ENCODE data around the gene KRTAP12-1. TPM values are rescaled to one million over a fixed set of nuclear protein-coding genes. Genes with fewer than 3 reads are reported as not detected.

The KRTAP12-1 gene
- total and polyA plus RNA-seq, 5 donors from 2014 or later: not detected

GRCh38 chr21:44718093-44718492 lies 36.1 kb upstream of the KRTAP12-1 start:
- peaks cover 3% of the 10 kb centered on the region for H3K4me1 ChIP-seq (ENCODE audit: control insufficient read depth, insufficient read depth, low read length, poor library complexity, severe bottlenecking)
- H3K4me1 Mint-ChIP-seq: peaks cover 0 to 13% (median 10%) of the 10 kb centered on the region in 4 donors
- H3K9me3 ChIP-seq (ENCODE audit: control insufficient read depth in 2 of 2, low read length in 2 of 2): no peaks in the 10 kb centered on the region
- H3K27ac ChIP-seq (ENCODE audit: insufficient read depth, low read length, poor library complexity, severe bottlenecking): no peak overlapping the region
- H3K27ac Mint-ChIP-seq: no peak overlapping the region
- ATAC-seq (ENCODE audit: low read depth in 2 of 2) (no peak), DNase-seq (no peak)
- H3K4me3 Mint-ChIP-seq: no peak overlapping the region
- peaks cover 30% of the 10 kb centered on the region for H3K27me3 ChIP-seq (ENCODE audit: control insufficient read depth, insufficient read depth, low read length)
- H3K36me3 ChIP-seq (ENCODE audit: control insufficient read depth, insufficient read depth, low read length): no peaks in the 10 kb centered on the region
- H3K4me3 ChIP-seq (ENCODE audit: low read depth, low read length): no peak overlapping the region
- H3K27me3 Mint-ChIP-seq: peaks cover 88% of the 10 kb centered on the region
- H3K36me3 Mint-ChIP-seq: no peaks in the 10 kb centered on the region
- H3K9me3 Mint-ChIP-seq: peaks cover 0 to 6% (median 1%) of the 10 kb centered on the region in 7 donors

GRCh38 chr21:44716984-44717383 lies 35.0 kb upstream of the KRTAP12-1 start:
- no peak overlapping the region for H3K4me3 Mint-ChIP-seq
- H3K27me3 ChIP-seq (ENCODE audit: control insufficient read depth, insufficient read depth, low read length): peaks cover 30% of the 10 kb centered on the region
- ATAC-seq (ENCODE audit: low read depth in 2 of 2) (no peak), DNase-seq (no peak)
- H3K4me1 Mint-ChIP-seq: peaks cover 0 to 11% (median 3%) of the 10 kb centered on the region in 4 donors
- H3K4me3 ChIP-seq (ENCODE audit: low read depth, low read length): no peak overlapping the region
- H3K36me3 ChIP-seq (ENCODE audit: control insufficient read depth, insufficient read depth, low read length): no peaks in the 10 kb centered on the region
- no peaks in the 10 kb centered on the region for H3K36me3 Mint-ChIP-seq
- no peak overlapping the region for H3K27ac Mint-ChIP-seq
- H3K4me1 ChIP-seq (ENCODE audit: control insufficient read depth, insufficient read depth, low read length, poor library complexity, severe bottlenecking): no peaks in the 10 kb centered on the region
- peaks cover 87% of the 10 kb centered on the region for H3K27me3 Mint-ChIP-seq
- no peak overlapping the region for H3K27ac ChIP-seq (ENCODE audit: insufficient read depth, low read length, poor library complexity, severe bottlenecking)
- H3K9me3 ChIP-seq (ENCODE audit: control insufficient read depth in 2 of 2, low read length in 2 of 2): no peaks in the 10 kb centered on the region
- peaks cover 0 to 8% (median 0%) of the 10 kb centered on the region in 7 donors for H3K9me3 Mint-ChIP-seq

GRCh38 chr21:44714905-44715304 lies 32.9 kb upstream of the KRTAP12-1 start:
- H3K4me3 ChIP-seq (ENCODE audit: low read depth, low read length): no peak overlapping the region
- H3K27ac ChIP-seq (ENCODE audit: insufficient read depth, low read length, poor library complexity, severe bottlenecking): no peak overlapping the region
- H3K27me3 Mint-ChIP-seq: peaks cover 84% of the 10 kb centered on the region
- H3K9me3 Mint-ChIP-seq: peaks cover 0 to 8% (median 2%) of the 10 kb centered on the region in 7 donors
- H3K36me3 ChIP-seq (ENCODE audit: control insufficient read depth, insufficient read depth, low read length): no peaks in the 10 kb centered on the region
- no peaks in the 10 kb centered on the region for H3K4me1 ChIP-seq (ENCODE audit: control insufficient read depth, insufficient read depth, low read length, poor library complexity, severe bottlenecking)
- DNase-seq: no peak
- H3K4me1 Mint-ChIP-seq: peaks cover 0 to 11% (median 8%) of the 10 kb centered on the region in 4 donors
- no peak overlapping the region for H3K27ac Mint-ChIP-seq
- no peak for ATAC-seq (ENCODE audit: low read depth in 2 of 2)
- no peaks in the 10 kb centered on the region for H3K9me3 ChIP-seq (ENCODE audit: control insufficient read depth in 2 of 2, low read length in 2 of 2)
- no peak overlapping the region for H3K4me3 Mint-ChIP-seq
- peaks cover 23% of the 10 kb centered on the region for H3K27me3 ChIP-seq (ENCODE audit: control insufficient read depth, insufficient read depth, low read length)
- H3K36me3 Mint-ChIP-seq: no peaks in the 10 kb centered on the region

GRCh38 chr21:44713846-44714245 lies 31.9 kb upstream of the KRTAP12-1 start:
- peaks cover 21% of the 10 kb centered on the region for H3K27me3 ChIP-seq (ENCODE audit: control insufficient read depth, insufficient read depth, low read length)
- H3K36me3 Mint-ChIP-seq: no peaks in the 10 kb centered on the region
- H3K27ac Mint-ChIP-seq: no peak overlapping the region

GRCh38 chr21:44713130-44713529 lies 31.2 kb upstream of the KRTAP12-1 start:
- H3K27ac Mint-ChIP-seq: no peak overlapping the region
- H3K27ac ChIP-seq (ENCODE audit: insufficient read depth, low read length, poor library complexity, severe bottlenecking): no peak overlapping the region
- H3K4me1 ChIP-seq (ENCODE audit: control insufficient read depth, insufficient read depth, low read length, poor library complexity, severe bottlenecking): no peaks in the 10 kb centered on the region
- no peak for ATAC-seq (ENCODE audit: low read depth in 2 of 2)
- H3K36me3 Mint-ChIP-seq: no peaks in the 10 kb centered on the region
- no peaks in the 10 kb centered on the region for H3K9me3 ChIP-seq (ENCODE audit: control insufficient read depth in 2 of 2, low read length in 2 of 2)
- H3K4me1 Mint-ChIP-seq: peaks cover 0 to 19% (median 11%) of the 10 kb centered on the region in 4 donors
- DNase-seq: no peak
- no peak overlapping the region for H3K4me3 Mint-ChIP-seq
- H3K27me3 ChIP-seq (ENCODE audit: control insufficient read depth, insufficient read depth, low read length): peaks cover 15% of the 10 kb centered on the region
- no peaks in the 10 kb centered on the region for H3K36me3 ChIP-seq (ENCODE audit: control insufficient read depth, insufficient read depth, low read length)
- no peak overlapping the region for H3K4me3 ChIP-seq (ENCODE audit: low read depth, low read length)
- H3K27me3 Mint-ChIP-seq: peaks cover 88% of the 10 kb centered on the region
- peaks cover 0 to 8% (median 3%) of the 10 kb centered on the region in 7 donors for H3K9me3 Mint-ChIP-seq

More at GRCh38 chr21:44713846-44714245, 31.9 kb upstream of the KRTAP12-1 start:
- DNase-seq (no peak), ATAC-seq (ENCODE audit: low read depth in 2 of 2) (no peak)
- Histone ChIP-seq H3K9me3 (ENCODE audit: control insufficient read depth in 2 of 2, low read length in 2 of 2) (no peaks in the 10 kb centered on the region), H3K4me1 (ENCODE audit: control insufficient read depth, insufficient read depth, low read length, poor library complexity, severe bottlenecking) (no peaks in the 10 kb centered on the region), H3K27ac (ENCODE audit: insufficient read depth, low read length, poor library complexity, severe bottlenecking) (no peak overlapping the region), H3K4me3 (ENCODE audit: low read depth, low read length) (no peak overlapping the region), H3K36me3 (ENCODE audit: control insufficient read depth, insufficient read depth, low read length) (no peaks in the 10 kb centered on the region)
- peaks cover 0 to 8% (median 3%) of the 10 kb centered on the region in 7 donors for H3K9me3 Mint-ChIP-seq
- H3K4me1 Mint-ChIP-seq: peaks cover 0 to 19% (median 11%) of the 10 kb centered on the region in 4 donors
- H3K4me3 Mint-ChIP-seq: no peak overlapping the region
- peaks cover 86% of the 10 kb centered on the region for H3K27me3 Mint-ChIP-seq

- DNase-seq: no peak
- Mint-ChIP-seq H3K27me3 (peaks cover 88% of the 10 kb centered on the region), H3K9me3 (peaks cover 0 to 8% (median 3%) of the 10 kb centered on the region in 7 donors), H3K27ac (no peak overlapping the region), H3K4me3 (no peak overlapping the region), H3K36me3 (no peaks in the 10 kb centered on the region), H3K4me1 (peaks cover 0 to 19% (median 11%) of the 10 kb centered on the region in 4 donors)
- H3K4me1 ChIP-seq (ENCODE audit: control insufficient read depth, insufficient read depth, low read length, poor library complexity, severe bottlenecking): no peaks in the 10 kb centered on the region
- H3K9me3 ChIP-seq (ENCODE audit: control insufficient read depth in 2 of 2, low read length in 2 of 2): no peaks in the 10 kb centered on the region
- no peaks in the 10 kb centered on the region for H3K36me3 ChIP-seq (ENCODE audit: control insufficient read depth, insufficient read depth, low read length)
- no peak overlapping the region for H3K4me3 ChIP-seq (ENCODE audit: low read depth, low read length)
- no peak overlapping the region for H3K27ac ChIP-seq (ENCODE audit: insufficient read depth, low read length, poor library complexity, severe bottlenecking)
- peaks cover 18% of the 10 kb centered on the region for H3K27me3 ChIP-seq (ENCODE audit: control insufficient read depth, insufficient read depth, low read length)
- no peak for ATAC-seq (ENCODE audit: low read depth in 2 of 2)
Measured at GRCh38 chr21:44712203-44713028, 30.5 kb upstream of the KRTAP12-1 start.

GRCh38 chr21:44711327-44712202 lies 29.6 kb upstream of the KRTAP12-1 start, which contains the start of gene TSPEAR:
TSS of gene TSPEAR (minus strand) at chr21:44711572. CDS start at chr21:44711514, 58 bp downstream.
- no peak for ATAC-seq (ENCODE audit: low read depth in 2 of 2)
- H3K36me3 ChIP-seq (ENCODE audit: control insufficient read depth, insufficient read depth, low read length): no peaks in the 10 kb centered on the region
- peaks cover 18% of the 10 kb centered on the region for H3K27me3 ChIP-seq (ENCODE audit: control insufficient read depth, insufficient read depth, low read length)
- peaks cover 0 to 8% (median 3%) of the 10 kb centered on the region in 7 donors for H3K9me3 Mint-ChIP-seq
- no peak within 1 kb of the TSS for H3K27ac ChIP-seq (ENCODE audit: insufficient read depth, low read length, poor library complexity, severe bottlenecking)
- H3K4me1 Mint-ChIP-seq: peaks cover 0 to 19% (median 11%) of the 10 kb centered on the region in 4 donors
- peaks cover 0 to 3% of the 10 kb centered on the region in 2 experiments for H3K9me3 ChIP-seq (ENCODE audit: control insufficient read depth in 2 of 2, low read length in 2 of 2)
- no peaks in the 10 kb centered on the region for H3K4me1 ChIP-seq (ENCODE audit: control insufficient read depth, insufficient read depth, low read length, poor library complexity, severe bottlenecking)
- H3K4me3 ChIP-seq (ENCODE audit: low read depth, low read length): no peak within 1 kb of the TSS
- no peak for DNase-seq
- H3K27ac Mint-ChIP-seq: no peak within 1 kb of the TSS
- no peaks in the 10 kb centered on the region for H3K36me3 Mint-ChIP-seq
- peaks cover 89% of the 10 kb centered on the region for H3K27me3 Mint-ChIP-seq
- peak within 1 kb of the TSS in 3 of 4 donors; percentile 17 to 33 (median 24) for H3K4me3 Mint-ChIP-seq

All from CD4-positive, CD25-positive, alpha-beta regulatory T cell (primary cell).